Breast epithelium (tissue), 4 donors: ENCODE measurements around the gene SPPL3. TPM values are rescaled to one million over a fixed set of nuclear protein-coding genes. Genes with fewer than 3 reads are reported as not detected.

Experiments used
- DNase-seq, 2 donors: peaks; one replicate each; pipeline ENCODE4 v3.0.0-alpha.2; 2019; ENCODE audit warnings: low spot score in 2 of 2
- H3K27ac ChIP-seq, 2 donors: fragments of 200-600 bp; sonication (generic) in 1 of 2; one replicate each; pipeline ENCODE4 v1.5.1; 2016 to 2019; ENCODE audit warnings: mild to moderate bottlenecking in 1 of 2
- H3K27me3 ChIP-seq, 2 donors: fragments of 200-600 bp; sonication (generic) in 1 of 2; one replicate each; pipeline versions ENCODE4 v1.5.1 to v1.6.0; 2017 to 2019; ENCODE audit warnings: control low read depth in 1 of 2, mild to moderate bottlenecking in 1 of 2
- H3K36me3 ChIP-seq: fragments of 200-600 bp; one replicate; pipeline ENCODE4 v1.5.1; 2019
- H3K4me1 ChIP-seq, 2 donors: fragments of 200-600 bp; sonication (generic); one replicate each; pipeline ENCODE4 v1.5.1; 2016 to 2019; ENCODE audit warnings: control low read depth in 1 of 2
- H3K4me3 ChIP-seq, 3 donors: fragments of 200-600 bp; sonication (generic); 1 replicate in 2 of 3; 2 replicates in 1 of 3; pipeline ENCODE4 v1.5.1; 2016 to 2019; ENCODE audit warnings: mild to moderate bottlenecking in 3 of 3, moderate library complexity in 2 of 3
- H3K9me3 ChIP-seq, 2 donors: fragments of 200-600 bp; sonication (generic) in 1 of 2; one replicate each; pipeline ENCODE4 v1.5.1; 2016 to 2019; ENCODE audit warnings: control low read depth in 1 of 2
- CTCF ChIP-seq, 3 donors: fragments of 450-650 bp; IDR thresholded peaks; one replicate each; pipeline ENCODE4 v1.5.1; 2016 to 2017; ENCODE audit warnings: antibody characterized with exemption in 3 of 3, mild to moderate bottlenecking in 3 of 3, moderate library complexity in 3 of 3
- POLR2A ChIP-seq: fragments of 450-650 bp; IDR thresholded peaks from one replicate; pipeline ENCODE4 v1.6.1; 2016; ENCODE audit warnings: antibody characterized with exemption, mild to moderate bottlenecking, moderate library complexity
- POLR2AphosphoS5 ChIP-seq, 3 donors: sonication (generic); formaldehyde crosslinking; IDR thresholded peaks; one replicate each; pipeline ENCODE4 v1.6.1; 2017; ENCODE audit warnings: antibody characterized with exemption in 3 of 3
- intact Hi-C: fragments of 100-400 bp; cut with DNase I; formaldehyde crosslinking; loops from one replicate; pipeline ENCODE4 v1.15.1; 2023; ENCODE audit warnings: low total_unique reads
- total RNA-seq, 3 donors: library from RNA; depleted of rRNA; stranded (reverse); fragments of >200 nt; gene quantifications; one replicate each; pipeline ENCODE4 v1.1.0, GENCODE V29; 2016

Gene SPPL3
- total RNA-seq, 3 donors from 2014 or later: 19.0 to 27.1 (median 22.0) TPM

- no peaks in the 10 kb centered on the region for H3K36me3 ChIP-seq
- TF ChIP-seq POLR2A: no peak
- no peak for TF ChIP-seq CTCF (IDR thresholded peaks at IDR 0.05)
- no peak for TF ChIP-seq POLR2AphosphoS5 (IDR thresholded peaks at IDR 0.05)
- intact Hi-C loops: no loop called here
- H3K9me3 ChIP-seq: no peaks in the 10 kb centered on the region
- no peak for DNase-seq
- no peak overlapping the region for H3K4me3 ChIP-seq
- no peaks in the 10 kb centered on the region for H3K4me1 ChIP-seq
- H3K27ac ChIP-seq: no peak overlapping the region
- H3K27me3 ChIP-seq: no peaks in the 10 kb centered on the region
Measured at GRCh38 chr12:120874547-120875245, 29.5 kb downstream of the SPPL3 start.

GRCh38 chr12:120873226-120873625, 30.9 kb downstream of the SPPL3 start:
- H3K9me3 ChIP-seq: no peaks in the 10 kb centered on the region
- no peak for DNase-seq
- H3K4me1 ChIP-seq: no peaks in the 10 kb centered on the region
- no peak overlapping the region for H3K27ac ChIP-seq
- no peaks in the 10 kb centered on the region for H3K27me3 ChIP-seq
- no peaks in the 10 kb centered on the region for H3K36me3 ChIP-seq
- intact Hi-C loops: no loop called here
- H3K4me3 ChIP-seq: no peak overlapping the region
- no peak for TF ChIP-seq CTCF (IDR thresholded peaks at IDR 0.05)
- no peak for TF ChIP-seq POLR2AphosphoS5 (IDR thresholded peaks at IDR 0.05)
- no peak for TF ChIP-seq POLR2A

- TF ChIP-seq POLR2AphosphoS5 (IDR thresholded peaks at IDR 0.05) (no peak), POLR2A (no peak), CTCF (IDR thresholded peaks at IDR 0.05) (no peak)
- Histone ChIP-seq H3K36me3 (no peaks in the 10 kb centered on the region), H3K4me1 (no peaks in the 10 kb centered on the region), H3K9me3 (no peaks in the 10 kb centered on the region), H3K27me3 (no peaks in the 10 kb centered on the region), H3K27ac (no peak overlapping the region), H3K4me3 (no peak overlapping the region)
- DNase-seq: no peak
- intact Hi-C loops: no loop called here
Measured at GRCh38 chr12:120872487-120872886, 31.7 kb downstream of the SPPL3 start.

- TF ChIP-seq CTCF (IDR thresholded peaks at IDR 0.05) (no peak), POLR2AphosphoS5 (IDR thresholded peaks at IDR 0.05) (no peak)
- H3K36me3 ChIP-seq: no peaks in the 10 kb centered on the region
- H3K27me3 ChIP-seq: no peaks in the 10 kb centered on the region
- H3K27ac ChIP-seq: no peak overlapping the region
- H3K4me3 ChIP-seq: no peak overlapping the region
- intact Hi-C loops: no loop called here
- no peaks in the 10 kb centered on the region for H3K4me1 ChIP-seq
- no peaks in the 10 kb centered on the region for H3K9me3 ChIP-seq
- DNase-seq: no peak
Measured at GRCh38 chr12:120870415-120870814, 33.7 kb downstream of the SPPL3 start.

- Histone ChIP-seq H3K4me1 (no peaks in the 10 kb centered on the region), H3K36me3 (no peaks in the 10 kb centered on the region)
- intact Hi-C loops: no loop called here
Measured at GRCh38 chr12:120869376-120869775, 34.8 kb downstream of the SPPL3 start.

More at GRCh38 chr12:120869376-120869775, 34.8 kb downstream of the SPPL3 start:
- H3K9me3 ChIP-seq: no peaks in the 10 kb centered on the region
- H3K27ac ChIP-seq: no peak overlapping the region
- no peaks in the 10 kb centered on the region for H3K27me3 ChIP-seq
- DNase-seq: no peak
- H3K4me3 ChIP-seq: no peak overlapping the region
- TF ChIP-seq POLR2A (no peak), CTCF (IDR thresholded peaks at IDR 0.05) (no peak), POLR2AphosphoS5 (IDR thresholded peaks at IDR 0.05) (no peak)
